WTC11 (cell line): ENCODE data around the gene ANKS6. TPM values are rescaled to one million over a fixed set of nuclear protein-coding genes. Genes with fewer than 3 reads are reported as not detected.

Source experiments
- ATAC-seq: fragments of 200-7000 bp; cut with Tn5 transposase; 2 replicates; pipeline ENCODE4 v1.10.0; 2021; ENCODE audit warnings: mild to moderate bottlenecking, moderate library complexity
- CTCF ChIA-PET: fragments of 300-600 bp; sonication (Branson Sonifier 250); formaldehyde crosslinking; loops from one replicate; lab custom pipeline; 2021; ENCODE audit warnings: antibody characterized with exemption; lab: Charles Lee
- POLR2A ChIA-PET: fragments of 350-600 bp; sonication (Branson Sonifier 250); formaldehyde crosslinking; loops from one replicate; lab custom pipeline; 2021; ENCODE audit warnings: antibody characterized with exemption; lab: Charles Lee
- DNase-seq: peaks from one replicate; pipeline ENCODE4 v3.0.0; 2021; ENCODE audit warnings: low spot score
- H3K27ac Mint-ChIP-seq: 2 replicates; pipeline ENCODE4 v1.8.0; 2021; ENCODE audit warnings: mixed read lengths
- H3K27me3 Mint-ChIP-seq: 2 replicates; pipeline ENCODE4 v1.8.0; 2021; ENCODE audit warnings: low read depth, mild to moderate bottlenecking, moderate library complexity, mixed read lengths
- H3K36me3 Mint-ChIP-seq: 2 replicates; pipeline ENCODE4 v1.8.0; 2021; ENCODE audit warnings: mixed read lengths
- H3K4me1 Mint-ChIP-seq: 2 replicates; pipeline ENCODE4 v1.8.0; 2022; ENCODE audit warnings: mixed read lengths
- H3K4me3 Mint-ChIP-seq: 2 replicates; pipeline ENCODE4 v1.8.0; 2021; ENCODE audit warnings: mild to moderate bottlenecking, moderate library complexity, mixed read lengths
- H3K9me3 Mint-ChIP-seq: 2 replicates; pipeline ENCODE4 v1.8.0; 2021; ENCODE audit warnings: mixed read lengths
- AFF4 ChIP-seq: sonication (generic); formaldehyde crosslinking; IDR thresholded peaks from 2 replicates; pipeline ENCODE4 v1.8.1; 2023; ENCODE audit warnings: mild to moderate bottlenecking, missing genetic modification reagents, borderline replicate concordance
- CREB1 ChIP-seq: sonication (generic); formaldehyde crosslinking; IDR thresholded peaks from 2 replicates; pipeline ENCODE4 v1.8.0; 2023; ENCODE audit warnings: mild to moderate bottlenecking, missing genetic modification reagents
- FOXP1 ChIP-seq: sonication (generic); formaldehyde crosslinking; IDR thresholded peaks from 2 replicates; pipeline ENCODE4 v1.8.0; 2022; ENCODE audit warnings: missing genetic modification reagents, mild to moderate bottlenecking, moderate library complexity, borderline replicate concordance
- GRHL2 ChIP-seq: fragments of 250-450 bp; sonication (Bioruptor Pico); IDR thresholded peaks from 2 replicates; pipeline ENCODE4 v1.8.0; 2022; ENCODE audit warnings: mild to moderate bottlenecking, moderate library complexity; ENCODE audit not compliant: insufficient replicate concordance, severe bottlenecking
- JUN ChIP-seq: sonication (generic); formaldehyde crosslinking; IDR thresholded peaks from 2 replicates; pipeline ENCODE4 v1.8.0; 2023; ENCODE audit warnings: mild to moderate bottlenecking, missing genetic modification reagents
- MXD4 ChIP-seq: fragments of 250-450 bp; sonication (Bioruptor Pico); IDR thresholded peaks from 2 replicates; pipeline ENCODE4 v1.8.0; 2021; ENCODE audit warnings: mild to moderate bottlenecking, moderate library complexity, borderline replicate concordance
- NFATC4 ChIP-seq: fragments of 250-450 bp; sonication (Bioruptor Pico); IDR thresholded peaks from 2 replicates; pipeline ENCODE4 v1.9.0; 2021; ENCODE audit warnings: mild to moderate bottlenecking
- TCF7 ChIP-seq: sonication (generic); formaldehyde crosslinking; IDR thresholded peaks from 2 replicates; pipeline ENCODE4 v1.8.0; 2022; ENCODE audit warnings: mild to moderate bottlenecking, low read depth, missing genetic modification reagents, moderate library complexity
- TEAD1 ChIP-seq: sonication (generic); formaldehyde crosslinking; IDR thresholded peaks from 2 replicates; pipeline ENCODE4 v1.8.0; 2022; ENCODE audit warnings: mild to moderate bottlenecking, missing genetic modification reagents
- ZNF232 ChIP-seq: sonication (generic); formaldehyde crosslinking; IDR thresholded peaks from 2 replicates; pipeline ENCODE4 v1.8.0; 2022; ENCODE audit warnings: mild to moderate bottlenecking, missing genetic modification reagents
- ZNF263 ChIP-seq: sonication (generic); formaldehyde crosslinking; IDR thresholded peaks from 2 replicates; pipeline ENCODE4 v1.8.1; 2022; ENCODE audit warnings: low read depth, mild to moderate bottlenecking, moderate library complexity, missing genetic modification reagents
- total RNA-seq: library from RNA; stranded (reverse); gene quantifications from 3 replicates; pipeline ENCODE4 v1.2.3, GENCODE V29; 2021
- TF ChIP-seq, protein P1 (sequence below): fragments of 250-450 bp; sonication (Bioruptor Pico); IDR thresholded peaks from 2 replicates; pipeline ENCODE4 v1.9.0; 2021; ENCODE audit warnings: mild to moderate bottlenecking
- TF ChIP-seq, protein P2 (sequence below): sonication (generic); formaldehyde crosslinking; IDR thresholded peaks from 2 replicates; pipeline ENCODE4 v1.8.0; 2023; ENCODE audit warnings: missing genetic modification reagents
- TF ChIP-seq, protein P3 (sequence below): sonication (generic); formaldehyde crosslinking; IDR thresholded peaks from 2 replicates; pipeline ENCODE4 v1.8.0; 2023; ENCODE audit warnings: missing genetic modification reagents, mild to moderate bottlenecking, borderline replicate concordance
- TF ChIP-seq, protein P4 (sequence below): sonication (generic); formaldehyde crosslinking; IDR thresholded peaks from 2 replicates; pipeline ENCODE4 v1.8.0; 2022; ENCODE audit warnings: mild to moderate bottlenecking, missing genetic modification reagents
- TF ChIP-seq, protein P5 (sequence below): sonication (generic); formaldehyde crosslinking; IDR thresholded peaks from 2 replicates; pipeline ENCODE4 v1.8.1; 2022; ENCODE audit warnings: missing genetic modification reagents, borderline replicate concordance

The ANKS6 gene
- total RNA-seq, 1 experiment from 2014 or later, result 65.1 TPM

DNA sequence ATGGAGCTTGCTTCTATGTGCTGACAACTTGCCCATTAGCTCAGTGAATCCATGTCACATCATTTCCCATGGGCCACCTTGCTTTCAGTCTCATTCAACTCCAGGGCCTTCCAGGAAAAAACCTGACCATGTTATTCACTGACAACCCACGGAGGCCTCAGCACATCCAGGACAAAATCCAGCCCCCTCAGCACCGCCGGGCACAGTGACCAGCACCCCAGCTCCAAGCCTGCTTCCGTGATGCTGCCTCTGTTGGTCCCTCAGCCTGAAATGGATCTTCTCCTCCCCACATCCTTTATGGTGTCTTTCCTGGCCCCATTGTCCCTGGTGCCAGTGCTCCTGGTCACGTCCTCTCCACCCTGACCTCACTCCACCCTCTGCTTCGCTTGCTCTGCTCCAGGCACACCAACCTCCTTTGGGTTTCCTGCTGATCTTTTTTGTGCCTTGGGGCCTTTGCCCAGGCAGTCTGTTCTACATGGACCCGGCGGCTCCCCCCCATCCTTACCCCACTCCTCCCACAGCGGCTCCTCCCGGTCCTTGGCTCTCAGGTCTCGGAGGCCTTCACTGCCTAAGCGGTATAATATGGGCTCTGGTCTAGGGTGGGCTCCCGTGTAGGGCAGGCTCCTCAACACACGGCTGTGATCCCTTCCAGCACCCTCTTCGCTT is 25.0 kb downstream of the ANKS6 start (continued):
- TF ChIP-seq, protein P1, sequence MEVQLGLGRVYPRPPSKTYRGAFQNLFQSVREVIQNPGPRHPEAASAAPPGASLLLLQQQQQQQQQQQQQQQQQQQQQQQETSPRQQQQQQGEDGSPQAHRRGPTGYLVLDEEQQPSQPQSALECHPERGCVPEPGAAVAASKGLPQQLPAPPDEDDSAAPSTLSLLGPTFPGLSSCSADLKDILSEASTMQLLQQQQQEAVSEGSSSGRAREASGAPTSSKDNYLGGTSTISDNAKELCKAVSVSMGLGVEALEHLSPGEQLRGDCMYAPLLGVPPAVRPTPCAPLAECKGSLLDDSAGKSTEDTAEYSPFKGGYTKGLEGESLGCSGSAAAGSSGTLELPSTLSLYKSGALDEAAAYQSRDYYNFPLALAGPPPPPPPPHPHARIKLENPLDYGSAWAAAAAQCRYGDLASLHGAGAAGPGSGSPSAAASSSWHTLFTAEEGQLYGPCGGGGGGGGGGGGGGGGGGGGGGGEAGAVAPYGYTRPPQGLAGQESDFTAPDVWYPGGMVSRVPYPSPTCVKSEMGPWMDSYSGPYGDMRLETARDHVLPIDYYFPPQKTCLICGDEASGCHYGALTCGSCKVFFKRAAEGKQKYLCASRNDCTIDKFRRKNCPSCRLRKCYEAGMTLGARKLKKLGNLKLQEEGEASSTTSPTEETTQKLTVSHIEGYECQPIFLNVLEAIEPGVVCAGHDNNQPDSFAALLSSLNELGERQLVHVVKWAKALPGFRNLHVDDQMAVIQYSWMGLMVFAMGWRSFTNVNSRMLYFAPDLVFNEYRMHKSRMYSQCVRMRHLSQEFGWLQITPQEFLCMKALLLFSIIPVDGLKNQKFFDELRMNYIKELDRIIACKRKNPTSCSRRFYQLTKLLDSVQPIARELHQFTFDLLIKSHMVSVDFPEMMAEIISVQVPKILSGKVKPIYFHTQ (CRISPR knock-in tag), result no peak

- ChIA-PET CTCF (no interaction called here), POLR2A (no interaction called here)
- H3K4me1 Mint-ChIP-seq, result peaks cover 1% of the 10 kb centered on the region; the same call in 1 of the 2 replicates
- H3K27me3 Mint-ChIP-seq, result no peaks in the 10 kb centered on the region
- no peak for DNase-seq
- no peaks in the 10 kb centered on the region for H3K9me3 Mint-ChIP-seq
- no peak for ATAC-seq
- TF ChIP-seq NFATC4 (no peak), ZNF232 (no peak), JUN (CRISPR knock-in tag) (no peak), CREB1 (CRISPR knock-in tag) (no peak), FOXP1 (CRISPR knock-in tag) (no peak), ZNF263 (CRISPR knock-in tag) (no peak)
- TF ChIP-seq, protein P2, sequence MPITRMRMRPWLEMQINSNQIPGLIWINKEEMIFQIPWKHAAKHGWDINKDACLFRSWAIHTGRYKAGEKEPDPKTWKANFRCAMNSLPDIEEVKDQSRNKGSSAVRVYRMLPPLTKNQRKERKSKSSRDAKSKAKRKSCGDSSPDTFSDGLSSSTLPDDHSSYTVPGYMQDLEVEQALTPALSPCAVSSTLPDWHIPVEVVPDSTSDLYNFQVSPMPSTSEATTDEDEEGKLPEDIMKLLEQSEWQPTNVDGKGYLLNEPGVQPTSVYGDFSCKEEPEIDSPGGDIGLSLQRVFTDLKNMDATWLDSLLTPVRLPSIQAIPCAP (CRISPR knock-in tag), result no peak
- H3K27ac Mint-ChIP-seq, result no peak overlapping the region
- peaks cover 59% of the 10 kb centered on the region for H3K36me3 Mint-ChIP-seq
- H3K4me3 Mint-ChIP-seq, result no peak overlapping the region
Observed at GRCh38 chr9:98770717-98771116, 25.6 kb downstream of the ANKS6 start.

DNA sequence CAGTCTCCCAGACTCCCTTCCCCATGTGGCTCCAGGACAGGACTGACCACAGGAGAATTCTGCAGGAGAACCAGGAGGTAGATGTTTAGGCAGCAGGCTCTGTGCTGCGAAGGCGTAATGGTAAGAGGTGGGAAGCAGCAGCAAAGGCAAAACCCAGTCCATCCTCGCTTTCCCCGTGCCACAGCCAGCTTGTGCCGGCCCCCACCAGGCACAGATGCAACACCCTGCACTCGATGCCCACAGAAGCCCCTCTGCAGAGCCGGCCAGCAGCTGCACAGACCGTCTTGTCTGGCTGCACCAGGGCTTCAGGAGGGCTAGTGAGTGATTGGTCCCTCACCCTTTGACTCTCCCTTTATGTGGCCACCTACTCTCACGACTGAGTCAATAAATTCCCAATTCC is 28.0 kb downstream of the ANKS6 start:
- ChIA-PET POLR2A (no interaction called here), CTCF (no interaction called here)
- H3K9me3 Mint-ChIP-seq, result no peaks in the 10 kb centered on the region
- ATAC-seq (no peak), DNase-seq (no peak)
- H3K4me1 Mint-ChIP-seq, result no peaks in the 10 kb centered on the region
- no peaks in the 10 kb centered on the region for H3K27me3 Mint-ChIP-seq
- H3K27ac Mint-ChIP-seq, result no peak overlapping the region
- no peak overlapping the region for H3K4me3 Mint-ChIP-seq
- H3K36me3 Mint-ChIP-seq, result peaks cover 60% of the 10 kb centered on the region
- TF ChIP-seq, protein P3, sequence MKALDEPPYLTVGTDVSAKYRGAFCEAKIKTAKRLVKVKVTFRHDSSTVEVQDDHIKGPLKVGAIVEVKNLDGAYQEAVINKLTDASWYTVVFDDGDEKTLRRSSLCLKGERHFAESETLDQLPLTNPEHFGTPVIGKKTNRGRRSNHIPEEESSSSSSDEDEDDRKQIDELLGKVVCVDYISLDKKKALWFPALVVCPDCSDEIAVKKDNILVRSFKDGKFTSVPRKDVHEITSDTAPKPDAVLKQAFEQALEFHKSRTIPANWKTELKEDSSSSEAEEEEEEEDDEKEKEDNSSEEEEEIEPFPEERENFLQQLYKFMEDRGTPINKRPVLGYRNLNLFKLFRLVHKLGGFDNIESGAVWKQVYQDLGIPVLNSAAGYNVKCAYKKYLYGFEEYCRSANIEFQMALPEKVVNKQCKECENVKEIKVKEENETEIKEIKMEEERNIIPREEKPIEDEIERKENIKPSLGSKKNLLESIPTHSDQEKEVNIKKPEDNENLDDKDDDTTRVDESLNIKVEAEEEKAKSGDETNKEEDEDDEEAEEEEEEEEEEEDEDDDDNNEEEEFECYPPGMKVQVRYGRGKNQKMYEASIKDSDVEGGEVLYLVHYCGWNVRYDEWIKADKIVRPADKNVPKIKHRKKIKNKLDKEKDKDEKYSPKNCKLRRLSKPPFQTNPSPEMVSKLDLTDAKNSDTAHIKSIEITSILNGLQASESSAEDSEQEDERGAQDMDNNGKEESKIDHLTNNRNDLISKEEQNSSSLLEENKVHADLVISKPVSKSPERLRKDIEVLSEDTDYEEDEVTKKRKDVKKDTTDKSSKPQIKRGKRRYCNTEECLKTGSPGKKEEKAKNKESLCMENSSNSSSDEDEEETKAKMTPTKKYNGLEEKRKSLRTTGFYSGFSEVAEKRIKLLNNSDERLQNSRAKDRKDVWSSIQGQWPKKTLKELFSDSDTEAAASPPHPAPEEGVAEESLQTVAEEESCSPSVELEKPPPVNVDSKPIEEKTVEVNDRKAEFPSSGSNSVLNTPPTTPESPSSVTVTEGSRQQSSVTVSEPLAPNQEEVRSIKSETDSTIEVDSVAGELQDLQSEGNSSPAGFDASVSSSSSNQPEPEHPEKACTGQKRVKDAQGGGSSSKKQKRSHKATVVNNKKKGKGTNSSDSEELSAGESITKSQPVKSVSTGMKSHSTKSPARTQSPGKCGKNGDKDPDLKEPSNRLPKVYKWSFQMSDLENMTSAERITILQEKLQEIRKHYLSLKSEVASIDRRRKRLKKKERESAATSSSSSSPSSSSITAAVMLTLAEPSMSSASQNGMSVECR (CRISPR knock-in tag), result no peak
- TF ChIP-seq MXD4 (CRISPR knock-in tag) (no peak), TEAD1 (CRISPR knock-in tag) (no peak), AFF4 (CRISPR knock-in tag) (no peak), ZNF232 (no peak), TCF7 (CRISPR knock-in tag) (no peak), GRHL2 (no peak)
- TF ChIP-seq, protein P4, sequence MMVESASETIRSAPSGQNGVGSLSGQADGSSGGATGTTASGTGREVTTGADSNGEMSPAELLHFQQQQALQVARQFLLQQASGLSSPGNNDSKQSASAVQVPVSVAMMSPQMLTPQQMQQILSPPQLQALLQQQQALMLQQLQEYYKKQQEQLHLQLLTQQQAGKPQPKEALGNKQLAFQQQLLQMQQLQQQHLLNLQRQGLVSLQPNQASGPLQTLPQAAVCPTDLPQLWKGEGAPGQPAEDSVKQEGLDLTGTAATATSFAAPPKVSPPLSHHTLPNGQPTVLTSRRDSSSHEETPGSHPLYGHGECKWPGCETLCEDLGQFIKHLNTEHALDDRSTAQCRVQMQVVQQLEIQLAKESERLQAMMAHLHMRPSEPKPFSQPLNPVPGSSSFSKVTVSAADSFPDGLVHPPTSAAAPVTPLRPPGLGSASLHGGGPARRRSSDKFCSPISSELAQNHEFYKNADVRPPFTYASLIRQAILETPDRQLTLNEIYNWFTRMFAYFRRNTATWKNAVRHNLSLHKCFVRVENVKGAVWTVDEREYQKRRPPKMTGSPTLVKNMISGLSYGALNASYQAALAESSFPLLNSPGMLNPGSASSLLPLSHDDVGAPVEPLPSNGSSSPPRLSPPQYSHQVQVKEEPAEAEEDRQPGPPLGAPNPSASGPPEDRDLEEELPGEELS (CRISPR knock-in tag), result no peak
- TF ChIP-seq, protein P5, sequence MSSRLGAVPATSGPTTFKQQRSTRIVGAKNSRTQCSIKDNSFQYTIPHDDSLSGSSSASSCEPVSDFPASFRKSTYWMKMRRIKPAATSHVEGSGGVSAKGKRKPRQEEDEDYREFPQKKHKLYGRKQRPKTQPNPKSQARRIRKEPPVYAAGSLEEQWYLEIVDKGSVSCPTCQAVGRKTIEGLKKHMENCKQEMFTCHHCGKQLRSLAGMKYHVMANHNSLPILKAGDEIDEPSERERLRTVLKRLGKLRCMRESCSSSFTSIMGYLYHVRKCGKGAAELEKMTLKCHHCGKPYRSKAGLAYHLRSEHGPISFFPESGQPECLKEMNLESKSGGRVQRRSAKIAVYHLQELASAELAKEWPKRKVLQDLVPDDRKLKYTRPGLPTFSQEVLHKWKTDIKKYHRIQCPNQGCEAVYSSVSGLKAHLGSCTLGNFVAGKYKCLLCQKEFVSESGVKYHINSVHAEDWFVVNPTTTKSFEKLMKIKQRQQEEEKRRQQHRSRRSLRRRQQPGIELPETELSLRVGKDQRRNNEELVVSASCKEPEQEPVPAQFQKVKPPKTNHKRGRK, result no peak
